HG03066 (cell line): Measurements from ENCODE around the gene MBNL1.
"Not testable (repeated sequence)": the region's sequence is repeated elsewhere in the genome, so short reads cannot be mapped to it uniquely, and the experiment has no call there.

ENCODE experiments used
- ATAC-seq: cut with Tn5 transposase; IDR thresholded peaks from one replicate; pipeline ENCODE4 v1.9.1; 2021; ENCODE audit warnings: low read depth; ENCODE audit not compliant: unreplicated experiment

MBNL1 gene

DNA sequence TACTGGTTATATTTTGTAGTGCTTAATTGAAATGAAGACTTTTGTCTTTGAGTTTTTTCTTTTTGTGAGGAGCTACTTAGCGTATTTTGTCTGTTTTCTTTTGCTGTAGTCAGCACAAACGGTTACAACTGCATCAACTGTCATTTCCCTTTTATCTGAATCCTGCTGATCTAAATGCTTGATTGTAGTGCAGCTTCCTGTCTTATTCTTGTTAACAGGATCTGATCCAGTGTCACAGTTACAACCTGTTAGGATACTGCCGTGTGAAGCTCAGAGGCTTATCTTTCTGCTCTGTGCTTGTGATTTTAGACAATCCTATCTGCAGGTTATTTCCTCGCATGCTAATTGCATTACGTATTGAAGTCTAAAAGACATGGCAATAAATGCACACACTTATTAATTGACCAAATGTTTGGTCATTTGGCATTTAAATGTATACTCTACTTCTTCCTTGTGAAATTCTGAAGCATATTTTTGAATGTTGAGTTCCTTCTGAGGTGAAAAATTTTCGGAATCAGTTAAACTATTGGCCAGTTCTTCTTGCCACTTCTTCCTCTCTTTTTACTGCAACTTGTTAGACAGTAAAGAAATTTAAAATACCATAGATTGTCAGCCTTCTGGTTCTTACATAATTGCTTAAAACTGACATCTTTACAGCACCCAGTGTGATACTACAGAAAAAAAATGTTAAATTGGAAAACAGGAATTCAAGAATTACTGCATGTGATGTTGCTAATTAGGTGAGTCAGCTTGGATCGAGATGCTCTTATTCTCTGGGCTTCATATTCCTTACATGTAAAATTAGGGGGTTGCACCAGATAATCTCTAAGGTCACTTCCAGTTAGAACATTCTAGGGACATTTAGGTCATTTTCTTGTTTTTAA lies 168.2 kb downstream of the MBNL1 start:
- no peak for ATAC-seq

GRCh38 chr3:152438181-152438580 lies 169.5 kb downstream of the MBNL1 start:
- no peak for ATAC-seq

- no peak for ATAC-seq
Measured at GRCh38 chr3:152438706-152439105, 170.0 kb downstream of the MBNL1 start.

DNA sequence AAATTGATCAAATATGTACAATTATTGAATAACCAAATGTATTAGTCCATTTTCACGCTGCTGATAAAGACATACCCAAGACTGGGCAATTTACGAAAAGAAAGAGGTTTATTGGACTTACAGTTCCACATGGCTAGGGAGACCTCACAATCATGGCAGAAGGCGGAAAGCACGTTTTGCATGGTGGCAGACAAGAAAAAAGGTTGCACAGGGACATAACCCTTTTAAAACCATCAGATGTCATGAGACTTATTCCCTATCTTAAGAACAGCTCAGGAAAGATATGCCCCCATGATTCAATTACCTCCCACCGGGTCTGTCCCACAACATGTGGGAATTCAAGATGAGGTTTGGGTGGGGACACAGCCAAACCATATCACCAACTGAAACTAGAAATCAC lies 171.5 kb downstream of the MBNL1 start:
- not testable (repeated sequence) for ATAC-seq

DNA sequence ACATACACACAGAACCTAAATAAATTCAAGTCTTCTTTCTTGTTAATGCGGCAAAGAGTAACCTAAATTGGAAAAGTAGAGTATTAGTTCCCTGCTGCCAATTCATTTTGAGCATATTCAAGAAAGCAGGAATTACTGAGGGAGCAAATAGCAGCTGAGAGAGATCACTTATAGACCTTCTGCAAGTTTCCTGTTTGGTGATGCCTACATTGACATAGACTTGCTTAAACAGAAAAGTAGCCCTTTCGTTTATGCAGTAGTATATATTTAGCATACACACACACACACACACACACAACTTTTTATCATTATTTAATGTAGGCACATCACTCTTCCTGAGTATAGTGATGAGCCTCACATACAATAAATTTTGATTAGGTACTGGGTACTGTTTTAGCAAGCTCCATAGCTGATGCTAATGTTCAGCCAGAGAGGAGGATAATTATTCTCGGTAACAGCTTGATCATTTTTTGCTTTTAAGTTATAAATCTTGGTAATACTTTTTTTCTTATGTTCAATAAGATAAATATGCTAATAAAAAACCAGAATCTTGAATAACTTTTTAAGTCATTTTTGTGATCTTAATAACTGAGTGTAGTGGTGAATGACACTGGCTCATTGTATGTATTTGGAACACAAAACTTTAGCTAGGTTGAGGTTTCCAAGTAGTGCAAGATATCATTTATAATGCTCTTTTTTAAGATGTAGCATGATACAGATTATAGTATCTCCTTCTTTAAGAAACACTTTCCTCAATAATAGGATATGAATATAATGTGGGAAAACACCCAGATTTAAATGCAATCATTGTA lies 174.7 kb downstream of the MBNL1 start:
- no peak for ATAC-seq

- ATAC-seq: no peak
Measured at GRCh38 chr3:152444029-152444641, 175.4 kb downstream of the MBNL1 start.

DNA sequence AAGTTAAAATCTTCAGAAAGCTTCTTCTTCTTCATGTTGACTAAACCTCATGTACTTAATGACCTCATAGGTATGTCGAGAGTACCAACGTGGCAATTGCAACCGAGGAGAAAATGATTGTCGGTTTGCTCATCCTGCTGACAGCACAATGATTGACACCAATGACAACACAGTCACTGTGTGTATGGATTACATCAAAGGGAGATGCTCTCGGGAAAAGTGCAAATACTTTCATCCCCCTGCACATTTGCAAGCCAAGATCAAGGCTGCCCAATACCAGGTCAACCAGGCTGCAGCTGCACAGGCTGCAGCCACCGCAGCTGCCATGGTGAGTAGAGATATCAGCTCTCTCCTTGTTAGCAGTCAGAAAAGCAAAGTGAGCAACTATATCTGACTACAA lies 176.5 kb downstream of the MBNL1 start:
- no peak for ATAC-seq

- no peak for ATAC-seq
Measured at GRCh38 chr3:152446495-152446894, 177.8 kb downstream of the MBNL1 start.

GRCh38 chr3:152447511-152447910 lies 178.8 kb downstream of the MBNL1 start:
- no peak for ATAC-seq

- ATAC-seq: no peak
Measured at GRCh38 chr3:152448091-152448490, 179.4 kb downstream of the MBNL1 start.

GRCh38 chr3:152452318-152452717 lies 183.6 kb downstream of the MBNL1 start:
- no peak for ATAC-seq

DNA sequence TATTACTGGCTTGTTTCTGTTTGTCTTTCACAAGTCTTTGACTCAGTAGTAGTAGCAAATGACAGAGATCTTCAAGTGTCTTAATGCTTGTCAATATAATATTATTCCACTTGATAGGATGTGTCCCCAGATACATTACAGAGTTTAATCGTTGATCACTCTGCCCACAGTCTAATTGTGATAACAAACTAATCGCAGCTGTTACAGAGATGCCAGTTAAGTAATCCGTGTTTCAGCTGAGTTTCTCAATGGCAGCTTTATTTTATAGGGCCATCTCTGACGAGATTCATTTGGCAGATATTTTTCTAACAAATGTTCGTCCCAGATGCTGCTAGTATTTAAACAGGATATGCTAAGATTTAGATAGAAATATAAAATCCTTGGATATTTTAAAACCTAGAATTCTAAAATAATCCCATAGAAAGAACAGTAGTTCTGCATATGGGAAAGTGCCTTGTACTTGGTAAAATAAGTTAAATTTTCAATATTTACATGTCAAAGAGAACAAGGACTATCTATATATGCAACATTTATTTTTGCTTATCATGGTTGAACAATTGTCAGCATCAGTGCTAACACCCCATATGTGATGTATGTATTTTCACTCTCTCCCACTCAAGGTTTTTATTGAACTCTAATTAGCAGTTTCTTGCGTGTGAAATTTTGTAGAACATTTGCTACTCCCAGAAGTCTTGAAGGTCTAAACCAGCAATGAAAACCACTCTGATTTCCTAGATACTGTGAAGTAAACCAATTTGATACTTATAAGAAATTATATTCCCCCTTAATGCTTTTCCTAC lies 185.5 kb downstream of the MBNL1 start:
- no peak for ATAC-seq

- no peak for ATAC-seq
Measured at GRCh38 chr3:152455989-152456388, 187.3 kb downstream of the MBNL1 start.

GRCh38 chr3:152457500-152458375 lies 189.0 kb downstream of the MBNL1 start:
- ATAC-seq: no peak

DNA sequence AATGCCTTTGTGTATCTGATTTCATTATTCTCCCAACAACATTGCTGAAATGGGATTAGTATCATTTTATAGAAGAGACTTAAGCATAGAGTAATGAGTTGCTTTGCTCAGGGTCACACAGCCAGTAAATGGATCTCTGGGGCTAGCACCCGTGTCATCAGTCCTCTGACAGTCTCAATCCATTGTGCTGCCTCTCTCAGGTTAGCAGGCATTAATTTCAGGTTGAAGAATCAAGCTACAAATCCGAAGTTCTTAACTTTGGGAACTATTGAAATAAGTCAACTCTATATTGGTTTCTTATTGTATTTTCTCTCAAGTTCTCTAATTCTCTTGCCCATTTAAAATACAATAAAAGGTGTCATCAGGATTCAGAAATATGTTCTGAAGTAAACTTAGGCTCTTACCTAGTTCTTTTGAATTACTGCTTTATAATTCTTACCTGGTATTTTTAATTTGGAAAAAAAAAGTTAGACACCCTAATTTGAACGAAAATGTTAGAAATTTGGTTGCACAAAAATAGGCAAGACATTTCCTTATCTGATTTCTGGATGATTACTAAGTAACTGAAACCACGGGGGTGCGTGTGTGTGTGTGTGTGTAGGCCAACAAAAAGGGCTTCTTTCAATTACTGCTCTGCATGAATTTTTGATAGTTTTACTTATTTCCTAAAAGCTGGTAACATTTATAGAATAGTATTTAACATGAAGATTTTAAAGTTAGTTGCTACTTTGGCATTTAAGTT lies 189.8 kb downstream of the MBNL1 start:
- ATAC-seq: no peak

DNA sequence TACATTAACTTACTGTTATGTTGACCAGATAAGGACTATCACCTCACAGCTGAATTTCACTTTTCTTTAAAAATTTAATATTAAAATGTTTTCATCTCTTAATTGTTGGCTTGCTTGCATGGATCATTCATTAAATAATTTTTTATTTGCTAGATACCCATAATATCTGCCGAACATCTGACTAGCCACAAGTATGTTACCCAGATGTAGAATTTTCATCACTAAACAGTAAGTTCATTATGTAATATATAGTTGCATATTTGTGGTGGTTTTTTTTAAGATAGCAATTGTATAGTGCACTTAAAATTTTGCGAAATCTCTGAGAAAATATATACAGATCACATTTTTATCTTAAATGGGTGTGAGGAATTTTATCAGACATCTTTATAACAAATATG lies 190.4 kb downstream of the MBNL1 start:
- no peak for ATAC-seq

GRCh38 chr3:152459572-152459971 lies 190.8 kb downstream of the MBNL1 start:
- no peak for ATAC-seq

GRCh38 chr3:152460936-152461335 lies 192.2 kb downstream of the MBNL1 start:
- ATAC-seq: no peak

DNA sequence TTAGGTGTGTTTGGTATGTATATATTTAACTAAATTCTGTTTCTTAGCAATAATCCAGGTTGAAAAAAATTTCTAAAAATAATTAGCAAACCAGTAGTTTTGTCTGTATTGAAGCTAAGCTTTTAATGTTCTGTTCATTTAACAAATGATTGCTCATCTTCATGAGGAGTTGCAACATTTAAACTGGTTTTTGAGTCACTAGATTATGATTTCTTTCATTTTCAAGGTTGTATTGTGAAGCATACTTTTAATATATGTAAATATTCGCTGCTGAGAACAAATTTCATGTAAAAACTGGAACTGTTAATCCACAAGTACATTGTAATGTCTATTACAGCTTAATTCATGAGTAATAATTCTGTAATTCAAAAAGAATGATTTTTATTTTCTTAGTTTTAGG lies 192.7 kb downstream of the MBNL1 start:
- no peak for ATAC-seq
